Endothelial cell of umbilical vein (primary cell): ENCODE data around the gene REEP3. TPM values are rescaled to one million over a fixed set of nuclear protein-coding genes. Genes with fewer than 3 reads are reported as not detected.
"Not testable (repeated sequence)": the region's sequence is repeated elsewhere in the genome, so short reads cannot be mapped to it uniquely, and the experiment has no call there.

ENCODE experiments used
- BruUV-seq: library from RNA; stranded (reverse); fragments of 400-500 nt; replicated peaks from 2 replicates; lab custom pipeline; 2021; lab: Mats Ljungman, UMichigan
- CTCF ChIA-PET: fragments of 300-600, 350-600 bp; sonication (Branson Sonifier 250); formaldehyde crosslinking; loops from one replicate; lab custom pipeline; 2021; ENCODE audit warnings: antibody characterized with exemption, inconsistent platforms; lab: Charles Lee
- POLR2A ChIA-PET: fragments of 300-600, 350-600 bp; sonication (Branson Sonifier 250); formaldehyde crosslinking; loops from one replicate; lab custom pipeline; 2021; ENCODE audit warnings: antibody characterized with exemption, inconsistent platforms; lab: Charles Lee
- DNase-seq: peaks from one replicate; pipeline ENCODE4 v3.0.0-alpha.2; 2011; ENCODE audit warnings: low read depth, low spot score
- FAIRE-seq: peaks from 2 replicates; lab custom pipeline; 2011; peaks lifted over from hg19 to GRCh38; lab: Jason Lieb, UNC
- H2AFZ ChIP-seq: 2 replicates; pipeline ENCODE4 v1.6.0; 2012; ENCODE audit warnings: low read depth, low read length, control low read depth, inconsistent platforms
- H3K27ac ChIP-seq: 2 replicates; pipeline ENCODE4 v1.5.1; 2011; ENCODE audit warnings: low read depth, mild to moderate bottlenecking, control low read depth, low read length, moderate library complexity; ENCODE audit not compliant: insufficient read depth
- H3K27me3 ChIP-seq, 2 experiments: 2 replicates each; pipeline versions ENCODE4 v1.6.0 to v1.6.1; 2011; ENCODE audit warnings: low read length in 2 of 2, mixed read lengths in 1 of 2; ENCODE audit not compliant: control insufficient read depth in 2 of 2, insufficient read depth in 2 of 2
- H3K36me3 ChIP-seq, 2 experiments: 2 replicates in 1 of 2; 3 replicates in 1 of 2; pipeline ENCODE4 v1.5.1; 2011; ENCODE audit warnings: low read length in 2 of 2, mild to moderate bottlenecking in 1 of 2, moderate library complexity in 1 of 2; ENCODE audit not compliant: control insufficient read depth in 2 of 2, insufficient read depth in 2 of 2; ENCODE audit errors: extremely low read depth in 1 of 2
- H3K4me1 ChIP-seq: 3 replicates; pipeline ENCODE4 v1.5.1; 2011; ENCODE audit warnings: mild to moderate bottlenecking, low read length; ENCODE audit not compliant: control insufficient read depth, insufficient read depth; ENCODE audit errors: extremely low read depth
- H3K4me2 ChIP-seq: 2 replicates; pipeline ENCODE4 v1.6.1; 2011; ENCODE audit warnings: low read length, control low read depth, mixed read lengths; ENCODE audit not compliant: insufficient read depth
- H3K4me3 ChIP-seq, 3 experiments: fragments of 200-600 bp in 1 of 3; sonication (generic), shearing (Covaris generic) in 1 of 3; replicated peaks in 1 of 3; 2 replicates each; pipeline ENCODE4 v1.5.1; 2011 to 2016; ENCODE audit warnings: control low read depth in 3 of 3, low read length in 3 of 3, mild to moderate bottlenecking in 2 of 3, inconsistent platforms in 1 of 3, low read depth in 1 of 3, moderate library complexity in 1 of 3; ENCODE audit not compliant: insufficient read depth in 1 of 3
- H3K79me2 ChIP-seq: 2 replicates; pipeline ENCODE4 v1.6.0; 2012; ENCODE audit warnings: low read length, inconsistent platforms; ENCODE audit not compliant: control insufficient read depth, insufficient read depth
- H3K9ac ChIP-seq: replicated peaks from 2 replicates; pipeline ENCODE3; 2011; ENCODE audit warnings: low read length, control low read depth; ENCODE audit not compliant: insufficient read depth; ENCODE audit errors: extremely low read depth
- H3K9me1 ChIP-seq: replicated peaks from 3 replicates; pipeline ENCODE4 v1.6.0; 2011; ENCODE audit warnings: mild to moderate bottlenecking, low read length; ENCODE audit not compliant: control insufficient read depth, insufficient read depth; ENCODE audit errors: extremely low read depth
- H3K9me3 ChIP-seq: replicated peaks from 2 replicates; pipeline ENCODE4 v1.5.1; 2012; ENCODE audit warnings: low read length, inconsistent platforms; ENCODE audit not compliant: control insufficient read depth, insufficient read depth
- H4K20me1 ChIP-seq: replicated peaks from 2 replicates; pipeline ENCODE3; 2011; ENCODE audit warnings: mild to moderate bottlenecking, low read length; ENCODE audit not compliant: control insufficient read depth, insufficient read depth; ENCODE audit errors: extremely low read depth
- CTCF ChIP-seq, 2 donors: IDR thresholded peaks; 1 replicate in 1 of 2; 2 replicates in 1 of 2; pipeline ENCODE4 v1.5.1; 2011; ENCODE audit warnings: low read length in 2 of 2, mild to moderate bottlenecking in 2 of 2, moderate library complexity in 2 of 2, control low read depth in 1 of 2, inconsistent platforms in 1 of 2, low read depth in 1 of 2; ENCODE audit not compliant: insufficient read depth in 1 of 2; ENCODE audit errors: extremely low read depth in 1 of 2
- EZH2 ChIP-seq: IDR thresholded peaks from 2 replicates; pipeline ENCODE4 v1.6.1; 2012; ENCODE audit warnings: borderline replicate concordance, low read depth, mild to moderate bottlenecking, moderate library complexity, low read length, inconsistent platforms; ENCODE audit not compliant: severe bottlenecking
- FOS ChIP-seq: IDR thresholded peaks from 2 replicates; pipeline ENCODE4 v1.6.1; 2011; ENCODE audit warnings: mild to moderate bottlenecking, low read length, moderate library complexity, borderline replicate concordance; ENCODE audit not compliant: insufficient read depth
- GATA2 ChIP-seq: IDR thresholded peaks from 2 replicates; pipeline ENCODE4 v1.7.0; 2011; ENCODE audit warnings: low read depth, mild to moderate bottlenecking, moderate library complexity, mixed read lengths, low read length; ENCODE audit not compliant: insufficient read length, insufficient read depth
- JUN ChIP-seq: IDR thresholded peaks from 2 replicates; pipeline ENCODE4 v1.6.1; 2011; ENCODE audit warnings: borderline replicate concordance, low read depth; ENCODE audit not compliant: insufficient read length, insufficient read depth
- MAX ChIP-seq: IDR thresholded peaks from 2 replicates; pipeline ENCODE4 v1.6.1; 2011; ENCODE audit not compliant: insufficient read depth, insufficient read length
- MYC ChIP-seq: IDR thresholded peaks from one replicate; pipeline ENCODE4 v1.6.1; 2011; ENCODE audit warnings: mild to moderate bottlenecking, low read depth, low read length
- POLR2A ChIP-seq: IDR thresholded peaks from 2 replicates; pipeline ENCODE4 v1.6.1; 2012; ENCODE audit warnings: low read depth, mild to moderate bottlenecking, control low read depth, low read length
- POLR2AphosphoS5 ChIP-seq: IDR thresholded peaks from 2 replicates; pipeline ENCODE4 v1.6.1; 2012; ENCODE audit warnings: low read depth, mild to moderate bottlenecking, control low read depth, low read length, moderate library complexity; ENCODE audit not compliant: insufficient read depth
- dilution Hi-C: fragments of 300-500 bp; cut with MboI; formaldehyde crosslinking; loops from one replicate; pipeline ENCODE4 v1.15.0; 2019; ENCODE audit warnings: low sequenced_read_pairs; ENCODE audit not compliant: extremely low pct_ligation_motif_present
- intact Hi-C: fragments of 100-400 bp; cut with micrococcal nuclease; formaldehyde crosslinking; loops from one replicate; pipeline ENCODE4 v1.10.0; 2022
- polyA plus RNA-seq, 4 experiments: library from polyadenylated mRNA; depleted of rRNA in 3 of 4; stranded (reverse) in 3 of 4; unstranded in 1 of 4; fragments of >200 nt; gene quantifications; 2 replicates each; pipeline versions ENCODE4 v1.2.1 to v1.2.3, GENCODE V29; 2011 to 2012; ENCODE audit warnings: missing spikeins in 1 of 4
- total RNA-seq: library from RNA; stranded (reverse); gene quantifications from 2 replicates; pipeline ENCODE4 v1.2.3, GENCODE V29; 2021

Gene REEP3
- total and polyA plus RNA-seq, 2 donors (not counting 3 experiments of a cell fraction or from before 2014, with no cell fraction given), result 12.3 to 48.3 TPM

- FAIRE-seq (no peak), DNase-seq (no peak)
- H3K9me3 ChIP-seq, result no peaks in the 10 kb centered on the region
- BruUV-seq, result no TSS peak
- CTCF ChIA-PET, result interaction anchor here (1.1 kb wide), 1 partner anchor 274 kb away, joined by 3 read pairs; no protein-coding TSS in a partner anchor
- H3K36me3 ChIP-seq, result no peaks in the 10 kb centered on the region
- no peak overlapping the region for H3K4me2 ChIP-seq
- no peaks in the 10 kb centered on the region for H3K27me3 ChIP-seq
- H4K20me1 ChIP-seq, result no peaks in the 10 kb centered on the region
- no peak overlapping the region for H2AFZ ChIP-seq
- peaks cover 33% of the 10 kb centered on the region for H3K79me2 ChIP-seq
- intact Hi-C loops, result no loop called here
- no peaks in the 10 kb centered on the region for H3K9me1 ChIP-seq
- H3K4me3 ChIP-seq, result no peak overlapping the region
- TF ChIP-seq JUN, result no peak
- no peak for TF ChIP-seq GATA2
- TF ChIP-seq EZH2, result no peak
- no peak for TF ChIP-seq CTCF (IDR thresholded peaks at IDR 0.05; ENCODE audit: extremely low read depth in 1 of 2, insufficient read depth in 1 of 2, low read depth in 1 of 2, low read length in 2 of 2)
- TF ChIP-seq POLR2AphosphoS5, result no peak
- no peak for TF ChIP-seq FOS
- no peak for TF ChIP-seq POLR2A
- no peak for TF ChIP-seq MAX
- no peak for TF ChIP-seq MYC
- no peaks in the 10 kb centered on the region for H3K4me1 ChIP-seq
- H3K27ac ChIP-seq, result no peak overlapping the region
- POLR2A ChIA-PET, result no interaction called here
- no peak overlapping the region for H3K9ac ChIP-seq
- dilution Hi-C loops, result no loop called here
These were observed 29.4 kb upstream of the REEP3 start for GRCh38 chr10:63491588-63492316.

- CTCF ChIA-PET, intact Hi-C loops: not testable (repeated sequence)
These were observed 28.9 kb upstream of the REEP3 start for GRCh38 chr10:63492317-63492690.

More at GRCh38 chr10:63492317-63492690, 28.9 kb upstream of the REEP3 start:
- DNase-seq, BruUV-seq, POLR2A ChIA-PET, dilution Hi-C loops, FAIRE-seq, H3K9me1 ChIP-seq, H3K9ac ChIP-seq, H3K36me3 ChIP-seq, H3K4me1 ChIP-seq, H3K27ac ChIP-seq, H3K27me3 ChIP-seq, H2AFZ ChIP-seq, H3K9me3 ChIP-seq, H3K4me2 ChIP-seq, H4K20me1 ChIP-seq, H3K4me3 ChIP-seq: not testable (repeated sequence)
- peaks cover 33% of the 10 kb centered on the region for H3K79me2 ChIP-seq
